HuH-7 (cell line): Measurements from ENCODE around the gene RAB10.
"Not testable (repeated sequence)": the region's sequence is repeated elsewhere in the genome, so short reads cannot be mapped to it uniquely, and the experiment has no call there.

Experiments
- DNase-seq: peaks from one replicate; pipeline ENCODE4 v3.0.0; 2011; ENCODE audit warnings: low spot score

Gene RAB10

DNA sequence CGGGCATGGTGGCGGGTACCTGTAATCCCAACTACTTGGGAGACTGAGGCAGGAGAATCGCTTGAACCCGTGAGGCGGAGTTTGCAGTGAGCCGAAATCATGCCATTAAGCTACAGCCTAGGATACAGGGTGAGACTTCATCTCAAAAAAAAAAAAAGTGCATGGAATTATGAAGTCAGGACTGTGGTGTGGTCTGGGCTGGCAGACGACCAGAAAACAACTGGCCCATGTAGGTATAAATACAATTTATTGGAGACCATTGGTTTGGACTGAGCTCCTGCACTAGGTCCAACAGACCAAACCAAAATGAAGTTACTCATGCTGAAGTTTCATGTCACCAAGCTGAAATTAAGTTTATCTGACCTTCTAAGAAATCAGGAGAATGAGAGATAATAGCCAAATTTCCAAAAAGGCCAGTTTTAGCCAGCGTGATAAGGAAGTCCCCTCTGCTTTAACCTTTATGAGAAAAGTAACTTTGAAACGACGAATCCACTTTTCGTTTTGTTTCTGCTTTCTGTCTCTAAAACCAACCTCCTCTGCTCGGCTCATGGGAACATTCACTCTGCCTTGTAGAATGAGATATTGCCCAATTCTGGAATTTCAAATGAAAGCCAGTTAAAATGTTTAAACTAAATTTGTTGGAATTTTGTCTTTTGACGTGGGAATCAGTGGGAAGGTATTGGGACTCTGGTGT, 17.7 kb upstream of the RAB10 start:
- no peak for DNase-seq

DNA sequence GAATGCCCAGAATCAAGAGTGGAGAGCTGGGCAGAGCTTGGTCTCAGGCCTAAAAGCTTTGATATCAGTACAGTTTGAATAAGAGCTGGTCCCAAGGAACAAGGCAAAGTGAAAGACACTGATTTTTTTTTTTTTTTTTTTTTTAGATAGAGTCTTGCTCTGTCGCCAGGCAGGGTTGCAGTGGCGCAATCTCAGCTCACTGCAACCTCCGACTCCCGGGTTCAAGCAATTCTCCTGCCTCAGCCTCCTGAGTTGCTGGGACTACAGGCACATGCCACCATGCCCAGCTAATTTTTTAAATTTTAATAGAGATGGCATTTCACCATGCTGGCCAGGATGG, 17.2 kb upstream of the RAB10 start:
- DNase-seq = not testable (repeated sequence)

DNA sequence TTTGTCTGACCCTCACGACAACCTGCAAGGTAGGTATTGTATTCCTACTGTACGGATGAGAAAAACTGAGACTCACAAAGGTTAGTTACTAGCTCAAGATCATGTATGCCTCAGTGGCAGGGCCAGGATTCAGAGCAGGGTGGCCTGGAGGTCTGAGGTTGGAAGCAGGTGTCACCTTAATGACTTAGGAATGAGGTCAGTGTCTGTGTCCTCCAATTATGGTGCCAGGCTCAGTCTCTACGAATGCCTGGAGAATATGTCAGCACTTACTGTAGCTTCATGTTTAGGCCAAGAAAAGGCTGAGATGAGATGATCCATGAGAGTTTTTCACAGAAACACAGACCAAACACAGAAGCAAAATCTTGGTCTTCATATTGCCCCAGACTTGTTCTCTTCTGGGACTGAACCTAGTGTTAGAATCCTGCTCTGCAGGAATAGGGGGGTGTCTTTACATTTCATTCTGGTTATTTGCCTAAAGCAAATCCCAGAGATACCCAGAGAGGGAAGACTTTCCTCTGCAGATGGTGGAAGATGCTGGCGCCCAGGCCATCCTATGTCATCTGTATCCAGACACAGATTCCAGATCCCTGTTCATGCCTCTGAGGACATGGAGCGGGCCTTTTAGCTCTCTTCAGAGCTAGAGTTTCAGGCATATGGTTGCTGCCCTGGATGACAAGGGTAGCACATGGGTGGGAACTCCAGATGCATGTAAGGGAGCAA, 16.3 kb upstream of the RAB10 start:
- DNase-seq = no peak

DNA sequence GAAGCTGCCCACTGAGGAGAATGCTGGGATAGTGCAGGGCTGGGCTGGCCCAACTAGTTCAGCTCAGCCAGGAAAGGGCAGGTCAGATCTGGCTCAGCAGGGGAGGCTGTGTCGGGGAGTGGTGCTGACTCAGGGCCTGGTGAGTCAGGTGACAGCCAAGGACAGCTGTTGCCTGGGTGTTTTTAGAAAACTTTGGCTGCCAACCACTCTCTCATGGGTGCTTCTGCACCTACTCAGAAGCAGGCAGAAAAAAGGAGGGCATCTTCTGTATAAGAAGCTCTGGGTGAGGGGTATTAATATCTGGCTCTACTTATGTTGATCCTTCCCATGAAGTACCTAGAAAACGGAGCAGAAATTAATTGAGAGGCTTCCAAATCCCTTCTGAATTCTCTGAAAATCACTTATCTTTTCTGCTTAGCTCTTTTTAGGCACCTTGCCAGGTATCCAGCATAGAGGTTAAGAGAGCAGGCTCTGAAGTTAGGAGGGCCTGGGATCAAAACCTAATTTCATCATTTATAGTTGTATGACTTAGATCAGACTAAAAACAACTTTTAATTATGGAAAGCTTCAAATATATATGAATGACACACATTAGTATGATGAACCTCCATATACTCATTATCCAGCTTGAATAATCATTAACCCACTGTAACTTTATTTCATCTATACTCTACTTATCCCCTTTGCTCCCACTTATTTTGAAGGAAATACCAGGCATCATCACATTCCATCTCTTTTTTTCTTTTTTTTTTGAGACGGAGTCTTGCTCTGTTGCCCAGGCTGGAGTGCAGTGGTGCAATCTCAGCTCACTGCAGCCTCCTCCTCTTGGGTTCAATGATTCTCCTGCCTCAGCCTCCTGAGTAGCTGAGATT, 15.5 kb upstream of the RAB10 start:
- DNase-seq = no peak

DNA sequence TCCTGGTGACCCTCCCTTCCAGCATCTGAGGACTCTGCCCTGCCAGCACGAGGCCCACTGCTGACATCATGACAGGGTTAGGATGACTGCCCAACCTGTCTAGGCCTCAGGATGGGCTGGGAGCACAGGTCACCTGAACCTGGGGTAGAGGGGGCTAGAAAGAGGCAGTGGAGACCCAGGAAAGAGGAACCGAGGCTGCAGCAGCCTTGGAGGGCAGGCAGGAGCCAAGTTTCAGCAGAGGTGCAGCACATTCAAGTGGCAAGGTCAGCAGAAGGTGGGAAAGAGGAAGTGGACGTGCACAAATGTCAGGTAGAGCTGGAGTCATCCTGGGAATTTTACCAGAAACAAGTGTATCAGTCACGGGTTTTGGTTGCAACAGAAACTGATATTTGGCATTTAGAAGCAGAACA, 13.6 kb upstream of the RAB10 start:
- no peak for DNase-seq

DNA sequence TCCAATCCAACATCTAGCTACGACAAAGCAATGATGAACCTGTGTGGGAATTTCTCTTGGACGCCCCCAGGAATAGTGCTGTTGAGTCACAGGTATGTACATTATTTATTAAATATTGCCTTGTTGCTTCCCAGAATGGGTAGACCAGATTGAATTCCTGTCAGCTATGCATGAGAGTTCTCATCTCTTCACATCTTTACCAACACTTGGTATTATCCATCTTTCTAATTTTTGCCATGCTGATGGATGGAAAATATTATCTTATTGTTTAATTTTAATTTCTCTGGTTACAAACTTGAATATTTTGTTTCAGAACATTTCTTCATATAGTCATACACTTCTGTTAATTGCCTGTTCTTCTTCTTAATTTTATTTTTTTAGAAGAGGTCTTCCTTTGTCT, 9.6 kb upstream of the RAB10 start:
- no peak for DNase-seq

DNA sequence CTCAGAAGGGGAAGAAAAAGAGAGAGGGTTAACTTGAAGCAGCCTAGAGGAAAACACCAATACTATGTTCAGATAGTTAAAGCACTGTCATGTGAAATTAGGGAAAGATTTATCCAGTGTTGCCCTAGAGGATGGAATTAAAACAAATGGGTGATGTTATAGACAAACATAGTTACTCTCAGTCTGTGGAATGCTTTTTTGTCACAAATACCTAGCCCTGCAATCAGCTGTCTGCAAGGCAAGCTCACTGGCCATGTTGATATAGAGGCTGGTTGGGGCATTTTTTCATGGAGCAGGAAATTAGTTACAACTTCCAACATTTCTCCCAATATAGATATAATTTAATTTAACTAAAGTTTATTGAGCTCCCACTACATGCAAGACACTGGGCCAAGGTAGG, 8.4 kb upstream of the RAB10 start:
- no peak for DNase-seq

DNA sequence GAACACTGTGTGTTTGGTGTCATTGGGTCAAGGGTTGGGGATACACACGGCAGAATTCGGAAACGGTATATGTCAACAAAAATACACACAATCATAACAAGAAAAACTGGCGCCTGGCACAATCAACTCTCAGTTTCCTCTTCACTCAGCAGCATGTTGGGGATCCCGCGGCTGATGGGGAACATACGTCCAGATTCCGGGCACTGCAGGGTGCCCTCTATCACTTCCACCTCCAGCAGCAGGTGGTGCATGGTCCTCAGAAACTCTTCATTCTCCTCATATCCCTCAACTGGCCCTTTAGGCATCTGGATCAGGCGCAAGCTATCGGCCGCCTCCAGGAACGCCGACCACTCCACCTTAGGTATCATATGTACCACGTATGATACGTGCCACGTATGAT, 5.8 kb upstream of the RAB10 start:
- not testable (repeated sequence) for DNase-seq

DNA sequence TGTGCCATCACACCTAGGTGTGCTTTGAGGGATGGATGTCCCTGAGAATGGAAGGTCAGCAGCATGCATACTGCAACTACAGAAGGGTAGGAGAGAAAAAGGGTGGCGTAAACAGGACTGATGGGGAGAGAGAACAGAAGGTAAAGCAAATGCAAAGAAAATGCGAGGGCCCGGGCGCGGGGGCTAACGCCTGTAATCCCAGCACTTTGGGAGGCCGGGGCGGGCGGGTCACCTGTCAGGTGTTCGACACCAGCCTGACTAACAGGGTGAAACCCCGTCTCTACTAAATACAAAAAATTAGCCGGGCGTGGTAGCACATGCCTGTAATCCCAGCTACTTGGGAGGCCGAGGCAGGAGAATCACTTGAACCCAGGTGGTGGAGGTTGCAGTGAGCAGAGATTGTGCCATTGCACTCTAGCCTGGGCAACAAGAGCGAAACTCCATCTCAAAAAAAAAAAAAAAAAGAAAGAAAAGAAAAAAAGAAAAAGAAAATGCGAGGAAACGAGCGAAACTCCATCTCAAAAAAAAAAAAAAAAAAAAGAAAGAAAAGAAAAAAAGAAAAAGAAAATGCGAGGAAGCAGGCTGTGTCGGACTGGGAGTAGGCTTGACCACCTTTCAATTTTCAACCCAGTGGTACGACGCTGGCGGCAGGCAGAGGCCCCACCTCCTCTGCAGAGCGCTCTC, 1.2 kb upstream of the RAB10 start:
- DNase-seq = not testable (repeated sequence)

DNA sequence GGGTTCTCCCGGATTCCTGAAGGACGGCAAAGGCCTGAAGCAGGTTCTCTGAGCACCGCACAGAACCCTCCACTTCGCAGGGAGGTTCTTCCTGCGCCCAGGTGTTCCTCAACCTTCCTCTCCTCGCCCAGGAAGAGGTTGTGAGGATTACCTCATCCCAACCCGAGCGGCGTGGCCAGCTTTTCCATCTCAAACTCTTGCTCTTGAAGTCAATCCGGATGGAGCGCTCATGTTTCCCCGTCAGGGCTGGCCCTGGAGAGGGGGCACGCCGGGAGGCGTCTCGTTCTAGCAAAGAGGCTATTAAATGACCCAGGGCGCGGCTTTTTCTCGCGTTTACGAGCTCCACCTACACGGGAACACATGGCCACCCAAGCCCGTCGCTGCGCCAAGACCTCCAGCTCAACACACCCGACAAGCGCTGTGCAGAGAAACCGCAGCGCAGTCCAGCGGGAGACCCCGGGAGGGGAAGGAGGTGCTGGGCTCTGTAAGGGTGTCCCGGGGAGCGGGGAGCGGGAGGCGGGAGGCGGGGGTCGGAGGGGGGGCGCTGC, 540 bp upstream of the RAB10 start:
- DNase-seq = peak; percentile 51

DNA sequence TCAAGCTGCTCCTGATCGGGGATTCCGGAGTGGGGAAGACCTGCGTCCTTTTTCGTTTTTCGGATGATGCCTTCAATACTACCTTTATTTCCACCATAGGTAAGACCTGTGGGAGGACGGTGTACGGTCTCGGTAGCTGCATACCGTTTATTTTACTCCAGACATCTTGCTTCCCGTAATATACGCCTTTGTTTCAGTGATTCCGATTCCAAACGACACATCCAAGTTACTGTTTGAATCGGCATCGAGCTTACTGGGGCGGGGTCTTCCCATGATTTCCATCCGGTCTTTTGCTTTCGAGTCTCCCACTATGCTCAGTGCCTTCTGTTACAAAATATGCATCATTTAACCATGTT, 731 bp downstream of the RAB10 start:
- DNase-seq = no peak

DNA sequence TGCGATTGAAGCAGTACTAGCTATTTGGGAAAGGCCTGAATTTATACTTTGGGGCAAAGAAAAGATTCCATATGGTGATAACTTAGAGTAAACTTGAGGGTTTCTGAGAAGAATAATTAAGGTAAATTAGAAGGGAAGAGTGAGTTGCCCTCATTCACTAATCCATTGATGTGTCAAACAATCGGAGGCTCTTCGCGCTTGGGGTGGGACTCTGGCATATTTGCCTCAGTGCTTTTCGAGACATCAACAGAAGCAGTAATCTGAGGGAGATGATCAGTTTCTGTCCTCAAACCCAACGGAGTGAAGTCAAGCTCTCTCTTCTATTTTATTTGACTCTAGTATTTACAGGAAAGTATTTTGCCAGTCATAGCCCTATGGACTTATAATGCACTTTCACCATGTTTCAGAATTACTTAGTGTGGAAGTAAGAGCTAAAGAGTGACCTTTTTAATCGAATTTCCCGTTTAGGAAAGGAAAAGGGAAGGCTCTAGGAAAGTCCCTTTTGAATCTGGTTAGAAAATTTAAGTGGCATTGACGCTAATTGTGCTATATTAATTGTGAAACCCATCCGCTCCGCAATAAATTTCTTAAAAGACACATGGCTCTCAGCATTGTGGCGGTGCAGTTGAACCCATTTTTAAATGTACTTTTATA, 1.3 kb downstream of the RAB10 start:
- no peak for DNase-seq

DNA sequence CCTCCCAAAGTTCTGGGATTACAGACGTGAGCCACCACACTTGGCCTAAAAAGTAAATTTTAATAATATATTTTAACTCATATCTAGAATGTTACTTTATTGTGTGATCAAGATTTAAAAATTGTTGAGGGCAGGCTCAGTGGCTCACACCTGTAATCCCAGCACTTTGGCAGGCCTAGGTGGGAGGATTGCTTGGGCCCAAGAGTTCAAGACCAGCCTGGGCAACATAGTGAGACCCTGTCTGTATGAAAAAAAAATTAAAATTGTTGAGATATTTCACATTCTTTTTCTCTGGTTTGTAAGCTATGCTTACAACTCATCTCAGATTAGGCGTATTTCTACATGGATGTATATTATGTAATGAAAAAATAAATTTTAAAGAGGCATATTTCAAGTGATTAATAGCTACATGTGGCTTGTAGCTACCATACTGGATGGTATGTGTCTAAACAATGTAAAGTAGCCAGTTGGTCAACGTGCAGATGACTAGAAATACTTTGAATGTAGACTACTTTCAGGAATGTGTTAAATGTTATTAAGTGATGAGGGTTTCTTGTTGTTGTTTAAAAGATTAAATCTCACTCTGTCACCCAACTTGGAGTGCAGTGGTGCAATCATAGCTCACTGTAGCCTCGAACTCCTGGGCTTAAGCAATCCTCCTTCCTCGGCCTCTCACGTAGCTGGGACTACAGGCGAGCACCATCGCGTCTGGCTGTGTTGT, 5.9 kb downstream of the RAB10 start:
- no peak for DNase-seq

DNA sequence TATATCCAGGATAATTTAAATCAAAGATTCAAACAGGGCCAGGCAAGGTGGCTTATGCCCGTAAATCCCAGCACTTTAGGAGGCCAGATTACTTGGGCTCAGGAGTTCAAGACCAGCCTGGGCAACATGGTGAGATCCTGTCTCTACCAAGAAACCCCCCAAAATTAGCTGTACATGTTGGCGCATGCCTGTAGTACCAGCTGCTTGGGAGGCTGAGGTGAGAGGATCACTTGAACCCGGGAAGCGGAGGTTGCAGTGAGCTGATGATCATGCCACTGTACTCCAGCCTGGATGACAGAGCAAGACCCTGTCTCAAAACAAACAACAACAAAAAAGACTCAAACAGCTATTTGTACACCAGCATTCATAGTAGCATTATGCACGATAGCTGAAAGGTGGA, 9.2 kb downstream of the RAB10 start:
- no peak for DNase-seq

DNA sequence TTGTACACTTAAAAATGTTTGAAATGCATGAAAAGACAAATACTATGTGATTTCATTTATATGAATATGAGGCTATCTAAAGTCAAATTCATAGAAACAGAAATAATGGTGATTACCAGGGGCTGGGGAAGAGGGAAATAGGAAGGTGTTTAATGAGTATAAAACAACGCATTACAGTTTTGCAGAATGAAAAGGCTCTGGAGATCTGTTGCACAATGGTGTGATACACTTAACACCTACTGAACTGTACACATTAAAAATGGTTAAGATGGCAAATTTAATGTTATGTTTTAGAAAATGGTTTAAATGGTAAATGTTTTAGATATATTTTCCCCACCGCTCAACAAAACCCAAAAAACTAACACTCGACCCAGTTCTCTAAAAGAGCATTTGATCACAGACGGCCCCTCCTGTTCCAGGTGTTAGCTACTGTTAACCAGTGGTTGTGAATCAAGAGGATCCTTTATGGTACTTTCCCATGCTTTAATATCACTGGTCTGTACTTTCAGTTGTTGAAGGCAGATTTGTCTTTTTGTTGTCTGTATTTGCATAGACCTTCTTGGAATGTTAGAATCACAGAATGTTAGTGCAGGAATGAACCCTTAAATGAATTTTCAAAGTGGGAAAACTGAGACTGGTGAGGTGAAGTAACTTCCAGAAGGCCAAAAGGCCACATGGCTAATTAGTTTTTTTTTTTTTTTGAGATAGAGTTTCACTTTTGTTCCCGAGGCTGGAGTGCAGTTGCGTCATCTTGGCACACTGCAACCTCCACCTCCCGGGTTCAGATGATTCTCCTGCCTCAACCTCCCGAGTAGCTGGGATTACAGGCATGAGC, 10.2 kb downstream of the RAB10 start:
- DNase-seq = no peak

DNA sequence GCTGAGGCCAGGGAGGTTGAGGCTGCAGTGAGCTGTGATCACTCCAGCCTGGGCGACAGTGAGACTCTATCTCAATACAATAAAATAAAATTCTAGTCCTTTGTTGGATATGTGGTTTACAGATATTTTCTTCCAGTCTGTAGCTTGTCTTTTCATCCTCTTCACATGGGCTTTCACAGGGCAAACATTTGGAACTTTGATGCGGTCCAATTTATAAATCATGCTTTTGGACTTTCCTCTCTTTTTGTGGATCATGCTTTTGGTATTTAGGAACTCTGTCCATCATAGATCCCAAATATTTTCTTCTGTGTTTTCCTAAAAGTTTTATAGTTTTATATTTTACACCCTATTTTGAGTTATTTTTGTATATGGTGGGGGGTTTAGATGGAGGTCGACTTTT, 14.9 kb downstream of the RAB10 start:
- no peak for DNase-seq

DNA sequence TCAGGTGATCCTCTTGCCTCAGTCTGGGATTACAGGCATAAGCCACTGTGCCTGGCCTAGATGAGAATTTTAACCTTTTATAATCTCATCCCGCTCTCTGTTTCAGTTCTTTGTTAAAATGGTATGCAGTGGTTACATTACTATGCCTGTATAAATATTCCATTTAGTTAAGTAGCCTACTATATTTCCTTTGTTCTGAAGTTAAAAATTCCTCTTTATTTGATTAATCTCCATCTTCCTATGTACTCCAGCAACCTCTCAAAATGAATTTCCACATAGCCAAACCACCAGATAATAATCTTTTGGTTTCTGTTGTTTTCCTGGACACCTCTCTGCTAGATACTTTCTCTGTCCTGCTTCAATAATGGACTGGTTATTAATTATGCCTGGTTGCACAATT, 15.8 kb downstream of the RAB10 start:
- DNase-seq = no peak

DNA sequence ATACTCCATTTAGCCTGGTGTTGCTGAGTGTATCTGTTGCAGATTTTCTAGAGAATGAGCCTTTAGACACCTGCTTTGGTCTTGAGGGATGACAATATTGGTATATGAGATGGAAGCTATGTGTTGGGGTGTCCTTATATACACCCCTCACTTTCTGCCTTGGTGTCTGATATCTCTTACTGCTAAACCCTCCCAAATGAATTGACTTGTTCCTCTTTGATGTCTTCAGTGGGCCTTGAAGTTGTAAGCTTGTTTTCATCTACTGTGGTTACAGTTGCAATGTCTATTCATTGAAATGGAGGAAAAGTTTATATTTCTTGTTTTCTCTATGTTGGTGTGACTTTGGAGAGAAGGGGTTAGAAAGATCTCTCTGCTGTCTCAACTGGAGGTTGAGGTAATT, 18.9 kb downstream of the RAB10 start:
- DNase-seq = no peak

DNA sequence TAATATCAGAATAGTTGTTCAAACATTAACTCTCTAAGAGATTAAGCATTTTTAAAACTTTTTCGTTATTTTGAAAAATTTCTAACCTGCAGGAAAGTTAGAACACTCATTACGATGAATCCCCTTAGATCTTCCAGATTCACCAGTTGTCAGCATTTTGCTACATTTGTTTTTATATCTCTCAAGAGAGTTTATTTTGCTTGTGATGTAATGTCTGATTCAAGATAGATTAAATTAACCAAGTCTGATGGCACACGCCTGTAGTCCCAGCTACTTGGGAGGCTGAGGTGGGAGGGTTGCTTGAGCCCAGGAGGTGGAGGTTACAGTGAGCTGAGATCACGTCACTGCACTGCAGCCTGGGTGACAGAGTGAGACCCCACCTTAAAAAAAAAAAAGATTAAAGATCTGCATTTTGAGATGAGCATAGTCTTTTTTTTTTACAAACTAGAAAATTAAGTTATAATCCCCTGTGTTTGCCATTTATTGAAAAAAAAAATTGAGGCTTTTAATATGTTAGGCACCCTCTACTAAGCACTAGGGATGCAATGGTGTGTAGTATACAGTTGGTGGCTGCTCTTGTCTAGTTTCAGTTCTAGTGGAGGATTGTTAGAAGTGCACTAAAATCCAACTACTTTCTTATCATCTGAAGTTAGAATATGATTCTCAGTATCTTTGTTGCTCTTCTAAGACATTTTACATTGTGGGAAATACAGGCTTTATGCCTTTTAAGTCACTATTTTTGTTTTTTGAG, 20.9 kb downstream of the RAB10 start:
- DNase-seq = no peak
